ENCODE results near the gene CREG1. TPM values are rescaled to one million over a fixed set of nuclear protein-coding genes. Genes with fewer than 3 reads are reported as not detected.

The CREG1 gene
- polyA plus RNA-seq, 2 of the 4 experiments (the other 2 are of a cell fraction), result 70.2 to 129 TPM

GRCh38 chr1:167588361-167588760 is 34.8 kb upstream of the CREG1 start (continued):
- no peak for TF ChIP-seq CTCF (IDR thresholded peaks at IDR 0.05)
- no peak for TF ChIP-seq CHD4 (IDR thresholded peaks at IDR 0.05; ENCODE audit: borderline replicate concordance)
- no peak for TF ChIP-seq FOSB (CRISPR knock-in tag; IDR thresholded peaks at IDR 0.05)

- FAIRE-seq (no peak), ATAC-seq (no peak), DNase-seq (ENCODE audit: low read depth in 1 of 2, low spot score in 1 of 2) (no peak)
- 26% methylated on average over 1 of the region's 1 CpG for WGBS (ENCODE audit: missing lambda C conversion rate)
- Histone ChIP-seq H3K27ac (no peak overlapping the region), H3K4me1 (no peaks in the 10 kb centered on the region), H3K4me3 (no peak overlapping the region), H3K4me2 (no peak overlapping the region), H3K9me3 (no peaks in the 10 kb centered on the region)
- CTCF ChIA-PET, result interaction anchor here (0.6 to 3.9 kb wide), 3 partner anchors 12 to 521 kb away, joined by 4 to 20 read pairs (median 8); no protein-coding TSS in a partner anchor
- no peak for TF ChIP-seq HMGXB4 (CRISPR knock-in tag; IDR thresholded peaks at IDR 0.05; ENCODE audit: borderline replicate concordance)
- no peak for TF ChIP-seq PBX3 (IDR thresholded peaks at IDR 0.05)
- TF ChIP-seq FOSL2 (IDR thresholded peaks at IDR 0.05), result no peak
- no peak for TF ChIP-seq FOSL2 (CRISPR knock-in tag; IDR thresholded peaks at IDR 0.05)
- no peak for TF ChIP-seq RAD21 (conservative IDR thresholded peaks at IDR 0.05 in 1 of 2, IDR thresholded peaks at IDR 0.05 in 1 of 2)
- TF ChIP-seq EP300 (IDR thresholded peaks at IDR 0.05), result no peak
- TF ChIP-seq PHF8 (IDR thresholded peaks at IDR 0.05; ENCODE audit: borderline replicate concordance, low read depth), result no peak
- no peak for TF ChIP-seq CHD2 (IDR thresholded peaks at IDR 0.05; ENCODE audit: low read length, partially characterized antibody)
- TF ChIP-seq NPAS2 (CRISPR knock-in tag; IDR thresholded peaks at IDR 0.05; ENCODE audit: borderline replicate concordance), result no peak
- no peak for TF ChIP-seq HDAC2 (IDR thresholded peaks at IDR 0.05)
- TF ChIP-seq MAFK (IDR thresholded peaks at IDR 0.05; ENCODE audit: partially characterized antibody), result no peak
- TF ChIP-seq CEBPB (IDR thresholded peaks at IDR 0.05), result no peak
- TF ChIP-seq ZC3H11A (IDR thresholded peaks at IDR 0.05), result no peak
- no peak for TF ChIP-seq HOXB5 (CRISPR knock-in tag; IDR thresholded peaks at IDR 0.05)
- POLR2A ChIA-PET, result no interaction called here
Measured at GRCh38 chr1:167587872-167588271, 34.3 kb upstream of the CREG1 start.

- H3K4me3 ChIP-seq, result no peak overlapping the region
- WGBS (ENCODE audit: missing lambda C conversion rate), result 61% methylated on average over 2 of the region's 2 CpGs
- ChIA-PET POLR2A (no interaction called here), CTCF (interaction anchor here (1.2 to 1.6 kb wide), 2 partner anchors 99 to 101 kb away, joined by 3 to 6 read pairs; no protein-coding TSS in a partner anchor)
- ATAC-seq, result peak in 1 of 2 experiments; percentile 43; a peak in 1 of 6 replicates
- no peak for DNase-seq (ENCODE audit: low read depth in 1 of 2, low spot score in 1 of 2)
- no peak for FAIRE-seq
- H3K4me1 ChIP-seq, result no peaks in the 10 kb centered on the region
- no peak overlapping the region for H3K27ac ChIP-seq
- H3K4me2 ChIP-seq, result no peak overlapping the region
- H3K9me3 ChIP-seq, result no peaks in the 10 kb centered on the region
- TF ChIP-seq MAFK (IDR thresholded peaks at IDR 0.05; ENCODE audit: partially characterized antibody), result no peak
- no peak for TF ChIP-seq ZFP36 (IDR thresholded peaks at IDR 0.05; ENCODE audit: borderline replicate concordance, partially characterized antibody)
- TF ChIP-seq POLR2A (IDR thresholded peaks at IDR 0.05; ENCODE audit: low read length), result no peak
- no peak for TF ChIP-seq ELK1 (IDR thresholded peaks at IDR 0.05; ENCODE audit: low read depth, low read length)
- TF ChIP-seq BCL3 (IDR thresholded peaks at IDR 0.05), result no peak
- no peak for TF ChIP-seq ATOH8 (CRISPR knock-in tag; IDR thresholded peaks at IDR 0.05; ENCODE audit: low read depth)
- TF ChIP-seq FOXS1 (CRISPR knock-in tag; IDR thresholded peaks at IDR 0.05), result no peak
- TF ChIP-seq RFX5 (IDR thresholded peaks at IDR 0.05), result no peak
- no peak for TF ChIP-seq RNF2 (IDR thresholded peaks at IDR 0.05; ENCODE audit: borderline replicate concordance, low read depth)
- no peak for TF ChIP-seq TFCP2L1 (CRISPR knock-in tag; IDR thresholded peaks at IDR 0.05)
- no peak for TF ChIP-seq ZSCAN20 (CRISPR knock-in tag; IDR thresholded peaks at IDR 0.05)
- TF ChIP-seq MAZ (IDR thresholded peaks at IDR 0.05; ENCODE audit: borderline replicate concordance, low read depth, low read length), result no peak
- TF ChIP-seq KDM5A (IDR thresholded peaks at IDR 0.05), result no peak
- TF ChIP-seq SMC3 (IDR thresholded peaks at IDR 0.05), result no peak
- no peak for TF ChIP-seq PHF8 (IDR thresholded peaks at IDR 0.05; ENCODE audit: borderline replicate concordance, low read depth)
- TF ChIP-seq ZC3H11A (IDR thresholded peaks at IDR 0.05), result no peak
Measured at GRCh38 chr1:167587342-167587741, 33.8 kb upstream of the CREG1 start.

Data from A549 (cell line).